GM19463 (cell line): ENCODE results near the gene KIAA0232.
"Not testable (repeated sequence)": the region's sequence is repeated elsewhere in the genome, so short reads cannot be mapped to it uniquely, and the experiment has no call there.

Source experiments
- ATAC-seq: cut with Tn5 transposase; IDR thresholded peaks from one replicate; pipeline ENCODE4 v1.9.1; 2021; ENCODE audit warnings: mild to moderate bottlenecking, moderate library complexity; ENCODE audit not compliant: unreplicated experiment

Gene KIAA0232

DNA sequence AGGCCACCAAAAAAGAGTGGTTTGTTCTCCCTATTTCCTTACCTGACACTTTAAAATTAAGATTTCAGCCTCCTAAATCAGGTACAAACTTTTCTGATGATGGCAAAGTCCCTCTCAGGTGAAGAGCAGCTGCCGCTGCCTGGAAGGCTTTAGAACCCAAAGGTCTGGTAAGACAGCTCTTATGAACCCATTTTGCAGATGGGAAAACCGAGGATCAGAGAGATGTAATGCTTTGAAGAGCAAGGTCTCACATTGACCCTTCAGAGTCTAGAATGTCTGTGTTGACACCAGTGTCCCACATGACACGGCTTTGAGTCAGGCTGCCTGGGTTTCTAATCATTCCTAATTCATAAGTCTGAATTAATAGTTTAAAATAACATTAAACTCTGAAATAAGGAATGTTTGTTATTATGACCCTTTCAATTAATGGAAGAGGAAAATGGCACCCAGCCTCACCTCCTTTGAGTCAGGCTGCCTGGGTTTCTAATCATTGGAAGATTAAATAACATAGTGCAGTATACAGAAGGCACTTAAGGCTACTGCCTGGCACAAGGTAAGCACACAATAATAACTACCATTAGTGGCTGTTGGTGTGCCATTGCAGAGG is 27.9 kb upstream of the KIAA0232 start:
- no peak for ATAC-seq

DNA sequence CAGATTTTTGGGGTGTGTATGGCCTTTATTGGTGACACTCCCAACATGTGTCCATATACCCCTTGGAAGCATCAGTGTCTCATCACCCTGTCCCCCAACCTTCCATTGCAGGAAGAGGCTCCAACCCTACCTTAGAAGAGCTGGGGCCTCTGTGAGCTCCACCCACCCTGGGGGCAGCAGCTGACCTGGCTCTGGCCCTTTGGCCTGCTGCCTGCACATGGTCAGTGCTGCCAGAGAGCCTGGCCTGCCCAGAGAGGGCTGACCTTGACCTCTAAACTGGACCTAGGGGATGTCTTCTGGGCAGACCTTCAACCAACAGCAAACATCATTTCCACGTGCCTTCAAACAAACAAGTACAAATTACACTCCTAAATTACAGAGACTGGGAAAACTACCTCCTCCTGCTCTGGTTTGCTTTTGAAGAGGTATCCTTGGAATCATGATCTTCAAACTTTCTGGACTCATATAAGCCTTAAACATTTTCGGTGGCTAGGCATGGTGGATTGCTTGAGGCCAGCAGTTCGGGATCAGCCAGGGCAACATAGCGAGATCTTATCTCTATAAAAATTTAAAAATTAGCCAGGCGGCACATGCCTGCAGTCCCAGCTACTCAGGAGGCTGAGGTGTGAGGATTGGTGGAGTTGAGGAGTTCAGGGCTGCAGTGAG is 27.3 kb upstream of the KIAA0232 start:
- ATAC-seq, result no peak

DNA sequence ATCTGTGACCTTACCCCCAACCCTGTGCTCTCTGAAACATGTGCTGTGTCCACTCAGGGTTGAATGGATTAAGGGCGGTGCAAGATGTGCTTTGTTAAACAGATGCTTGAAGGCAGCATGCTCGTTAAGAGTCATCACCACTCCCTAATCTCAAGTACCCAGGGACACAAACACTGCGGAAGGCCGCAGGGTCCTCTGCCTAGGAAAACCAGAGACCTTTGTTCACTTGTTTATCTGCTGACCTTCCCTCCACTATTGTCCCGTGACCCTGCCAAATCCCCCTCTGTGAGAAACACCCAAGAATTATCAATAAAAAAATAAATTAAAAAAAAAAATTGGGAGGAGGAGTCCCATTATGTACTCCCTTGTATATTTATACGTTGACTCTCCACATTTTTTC is 26.2 kb upstream of the KIAA0232 start:
- ATAC-seq, result not testable (repeated sequence)

DNA sequence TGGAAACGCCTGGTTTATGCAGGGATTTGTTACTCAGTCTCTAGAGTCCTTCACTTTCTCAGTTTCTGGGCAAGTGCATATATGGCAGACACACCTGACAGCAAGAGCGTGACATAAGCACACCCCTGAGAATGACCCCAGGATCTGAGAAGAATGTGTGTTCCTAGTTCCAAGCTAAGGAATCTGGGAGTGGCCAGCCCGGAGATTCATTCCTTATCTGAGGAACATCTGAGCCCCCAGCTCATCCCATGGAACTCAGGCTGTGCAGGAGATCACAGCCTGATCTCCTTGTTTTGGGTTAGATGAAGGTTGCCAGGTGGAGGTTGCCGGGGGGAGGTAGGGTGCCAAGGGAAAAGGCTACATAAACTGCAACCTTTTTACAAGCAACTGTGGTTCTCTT is 23.8 kb upstream of the KIAA0232 start:
- ATAC-seq, result no peak

- ATAC-seq, result no peak
Observed at GRCh38 chr4:6760865-6761264, 21.7 kb upstream of the KIAA0232 start.

- no peak for ATAC-seq
Observed at GRCh38 chr4:6761649-6762615, 20.6 kb upstream of the KIAA0232 start.

DNA sequence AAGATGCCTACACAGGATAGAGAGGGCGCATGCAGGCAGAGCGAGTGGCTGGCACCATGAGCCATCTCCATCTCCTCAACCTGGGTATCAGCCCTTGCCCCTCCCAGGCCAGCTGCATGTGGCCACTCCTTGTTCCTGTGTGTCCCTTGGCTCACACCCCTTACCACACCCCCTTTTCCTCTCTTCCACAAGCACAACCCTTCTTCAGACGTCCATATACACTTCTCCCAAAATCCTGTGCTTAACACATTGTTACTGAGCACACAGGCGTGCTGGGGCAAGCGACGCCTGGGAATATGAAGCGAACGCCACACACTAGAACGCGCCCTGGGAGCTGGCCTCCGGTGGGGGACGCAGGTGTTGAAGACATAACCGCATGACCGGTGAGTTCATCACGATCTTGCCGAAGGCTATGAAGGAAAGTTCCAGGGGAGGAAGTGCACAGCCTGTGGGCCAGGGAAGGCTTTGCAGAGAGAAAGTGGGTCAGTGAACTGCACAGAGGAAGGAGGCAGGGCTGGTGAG is 19.1 kb upstream of the KIAA0232 start:
- no peak for ATAC-seq

GRCh38 chr4:6764976-6765620 is 17.4 kb upstream of the KIAA0232 start:
- ATAC-seq, result no peak

DNA sequence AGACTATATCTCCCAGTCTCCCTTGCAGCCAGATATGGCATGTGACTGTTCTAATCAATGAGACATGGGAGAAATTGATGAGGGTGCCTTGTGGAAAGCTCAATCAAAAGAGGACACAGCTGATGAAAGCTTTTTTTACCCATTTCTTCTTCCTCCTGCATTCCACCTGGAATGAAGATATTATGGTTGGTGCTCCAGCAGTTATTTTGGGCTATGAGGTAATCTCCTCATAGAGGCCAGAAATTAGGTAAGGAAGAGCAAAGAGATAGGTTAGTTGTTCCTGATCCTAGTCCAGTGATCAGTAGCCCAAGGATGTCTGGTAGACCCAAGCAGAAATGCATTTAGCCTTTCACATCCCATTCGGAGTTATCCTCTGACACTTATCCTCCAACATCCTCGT is 16.8 kb upstream of the KIAA0232 start:
- ATAC-seq, result no peak

DNA sequence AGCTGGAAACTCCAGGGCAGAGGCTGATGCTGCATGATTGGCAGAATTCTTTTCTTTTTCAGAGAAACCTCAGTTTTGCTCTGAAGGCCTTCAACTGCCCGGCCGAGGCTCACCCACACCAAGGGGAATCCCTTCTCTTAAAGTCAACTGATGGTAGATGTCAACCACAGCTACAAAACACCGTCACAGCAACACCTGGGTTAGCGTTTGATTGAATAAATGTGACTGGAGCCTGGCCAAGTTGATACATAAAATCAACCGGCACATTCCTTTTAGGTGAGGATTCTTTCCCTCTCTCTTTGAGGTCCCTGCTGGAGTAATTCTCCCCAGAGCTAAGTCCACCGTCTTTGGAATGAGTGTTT is 15.2 kb upstream of the KIAA0232 start:
- ATAC-seq, result no peak

GRCh38 chr4:6767748-6768538 is 14.6 kb upstream of the KIAA0232 start:
- ATAC-seq, result no peak

DNA sequence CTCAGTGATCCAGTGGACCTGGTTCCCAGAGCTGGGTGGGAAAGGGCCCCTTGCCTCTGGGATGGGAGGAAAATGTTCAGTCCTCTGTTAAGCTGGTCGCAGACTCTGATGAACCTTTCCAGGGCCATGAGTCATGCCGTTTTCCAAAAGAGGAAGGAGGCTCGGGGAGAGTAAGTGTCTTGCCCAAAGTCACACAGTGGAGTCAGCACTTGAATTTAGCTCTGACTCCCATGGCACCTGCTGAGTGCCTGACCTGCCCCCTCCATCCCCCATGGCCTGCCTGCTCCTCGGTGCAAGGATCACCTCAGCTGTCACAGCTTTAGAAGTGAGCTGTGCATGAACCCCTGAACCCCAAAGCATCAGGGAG is 14.0 kb upstream of the KIAA0232 start:
- no peak for ATAC-seq

DNA sequence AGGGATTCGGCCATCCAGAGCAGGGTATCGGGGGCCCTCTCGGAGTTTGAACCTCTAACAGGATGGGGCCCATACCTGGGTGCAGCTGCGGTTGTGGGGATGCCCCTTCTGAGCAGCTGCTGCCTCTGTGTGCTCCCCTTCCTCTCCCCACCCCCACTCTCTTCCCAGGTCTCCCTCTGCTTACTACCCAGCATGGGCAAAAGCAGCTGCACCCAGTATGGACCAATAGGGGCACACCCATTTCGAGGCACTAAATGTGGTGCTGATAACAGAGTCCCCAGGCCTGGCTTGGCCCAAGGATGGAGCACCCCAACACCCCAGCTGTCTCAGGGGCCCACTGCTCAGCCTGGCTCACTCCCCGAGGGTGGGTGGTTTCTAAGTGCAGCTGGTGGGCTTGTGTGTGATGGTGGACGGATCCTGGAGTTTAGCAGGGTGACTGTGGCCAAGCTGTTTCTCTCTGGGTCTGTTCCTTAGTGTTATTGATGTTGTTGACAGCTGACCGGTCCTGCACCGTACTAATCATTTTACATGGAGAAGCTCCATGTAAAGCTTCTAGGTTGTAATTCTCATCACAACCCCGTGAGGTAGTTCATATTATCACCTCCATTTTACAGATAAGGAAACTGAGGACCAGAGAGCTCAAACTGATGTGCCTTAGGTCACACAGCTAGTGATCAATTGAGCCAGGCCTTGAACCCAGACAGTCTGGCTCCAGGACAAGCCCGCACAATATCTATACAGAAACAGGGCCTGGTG is 13.1 kb upstream of the KIAA0232 start:
- ATAC-seq, result no peak

- no peak for ATAC-seq
Observed at GRCh38 chr4:6769989-6770420, 12.5 kb upstream of the KIAA0232 start.

DNA sequence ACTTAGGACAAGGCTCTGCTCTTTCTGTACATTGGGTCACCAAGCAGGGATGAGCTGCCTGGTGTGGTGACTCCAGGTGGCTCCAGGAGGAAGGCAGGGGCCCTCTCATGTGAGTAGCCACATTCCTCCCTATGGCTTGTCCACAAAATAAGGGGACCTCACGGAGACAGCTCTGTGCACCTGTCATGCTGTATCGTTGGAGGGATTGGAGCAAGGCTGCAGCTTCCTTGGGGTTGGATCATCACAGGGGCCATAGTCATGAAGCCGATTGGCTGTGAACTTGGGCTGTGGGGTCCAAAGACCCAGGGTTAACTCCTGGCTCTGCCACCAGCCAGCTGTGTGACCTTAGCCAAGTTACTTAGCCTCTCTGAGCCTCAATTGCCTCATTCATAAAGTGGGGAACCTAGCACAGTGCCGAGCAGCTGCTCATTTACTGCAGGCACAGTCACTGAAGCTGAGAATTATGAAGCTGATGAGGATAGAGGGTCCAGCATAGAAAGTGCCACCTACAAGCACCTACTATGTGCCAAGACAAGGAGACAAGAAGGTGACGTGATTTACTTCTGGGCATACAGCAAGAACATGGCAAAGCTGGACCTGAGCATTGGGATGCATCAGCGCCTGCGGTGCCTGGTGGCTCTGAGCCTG is 11.8 kb upstream of the KIAA0232 start:
- ATAC-seq, result no peak

GRCh38 chr4:6771229-6771671 is 11.3 kb upstream of the KIAA0232 start:
- no peak for ATAC-seq

DNA sequence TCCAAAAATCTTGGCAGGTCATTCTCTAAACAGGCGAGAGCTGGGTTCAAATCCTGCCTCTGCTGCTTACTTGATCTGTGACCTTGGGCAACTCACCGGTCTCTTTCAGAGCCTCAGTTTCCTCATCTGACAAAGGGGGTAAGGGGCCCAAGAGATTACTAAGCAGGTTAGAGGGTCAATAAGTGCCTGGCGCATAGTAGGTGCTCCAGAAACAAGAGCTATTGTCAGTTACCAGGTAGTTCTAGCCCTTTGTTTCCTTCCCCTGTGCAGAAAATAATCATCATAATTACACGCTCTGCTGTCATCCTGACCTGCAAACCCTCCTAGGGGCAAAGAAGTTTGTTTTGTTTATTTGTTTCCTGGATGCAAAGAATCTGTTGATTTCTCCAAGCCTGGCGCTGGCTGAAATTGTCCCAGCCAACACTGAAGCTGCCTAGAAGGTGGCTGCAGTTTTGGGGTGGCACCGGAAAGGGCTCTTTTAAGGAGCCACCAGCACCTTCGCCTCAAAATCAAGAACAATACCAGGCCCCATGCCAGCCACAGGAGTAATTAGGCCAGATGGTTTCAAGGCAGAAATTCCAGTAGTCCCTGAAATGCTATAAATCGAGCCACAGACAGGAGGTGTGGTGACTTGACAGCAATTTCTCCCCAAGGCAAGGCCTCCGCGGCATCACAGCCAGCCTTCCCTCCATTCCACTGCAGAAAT is 10.2 kb upstream of the KIAA0232 start:
- ATAC-seq, result no peak

DNA sequence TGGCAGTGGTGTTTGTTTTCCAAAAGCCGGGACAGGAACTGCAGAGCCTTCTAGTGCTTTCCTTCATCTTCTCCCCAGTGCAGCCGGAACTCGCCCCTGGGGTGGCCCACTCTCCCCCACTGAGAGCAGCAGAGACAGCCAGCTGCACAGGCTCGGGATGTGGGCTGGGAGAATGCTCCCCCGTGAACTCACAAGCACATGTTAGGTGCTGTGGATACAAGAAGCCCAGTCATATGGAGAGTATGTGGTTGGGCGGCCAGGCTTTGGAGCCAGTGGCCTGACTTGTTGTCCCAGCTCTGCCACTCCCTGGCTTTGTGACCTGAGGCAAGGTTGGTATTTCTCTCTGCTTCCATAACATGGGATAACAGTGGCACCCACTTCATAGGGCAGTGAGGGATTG is 9.4 kb upstream of the KIAA0232 start:
- ATAC-seq, result no peak
